NCI-H82 (cell line): Measurements from ENCODE around the gene S100A3.
"Not testable (repeated sequence)": the region's sequence is repeated elsewhere in the genome, so short reads cannot be mapped to it uniquely, and the experiment has no call there.

Experiments used
- DNase-seq: peaks from one replicate; lab custom pipeline; 2025; lab: John Stamatoyannopoulos, UW

Gene S100A3

DNA sequence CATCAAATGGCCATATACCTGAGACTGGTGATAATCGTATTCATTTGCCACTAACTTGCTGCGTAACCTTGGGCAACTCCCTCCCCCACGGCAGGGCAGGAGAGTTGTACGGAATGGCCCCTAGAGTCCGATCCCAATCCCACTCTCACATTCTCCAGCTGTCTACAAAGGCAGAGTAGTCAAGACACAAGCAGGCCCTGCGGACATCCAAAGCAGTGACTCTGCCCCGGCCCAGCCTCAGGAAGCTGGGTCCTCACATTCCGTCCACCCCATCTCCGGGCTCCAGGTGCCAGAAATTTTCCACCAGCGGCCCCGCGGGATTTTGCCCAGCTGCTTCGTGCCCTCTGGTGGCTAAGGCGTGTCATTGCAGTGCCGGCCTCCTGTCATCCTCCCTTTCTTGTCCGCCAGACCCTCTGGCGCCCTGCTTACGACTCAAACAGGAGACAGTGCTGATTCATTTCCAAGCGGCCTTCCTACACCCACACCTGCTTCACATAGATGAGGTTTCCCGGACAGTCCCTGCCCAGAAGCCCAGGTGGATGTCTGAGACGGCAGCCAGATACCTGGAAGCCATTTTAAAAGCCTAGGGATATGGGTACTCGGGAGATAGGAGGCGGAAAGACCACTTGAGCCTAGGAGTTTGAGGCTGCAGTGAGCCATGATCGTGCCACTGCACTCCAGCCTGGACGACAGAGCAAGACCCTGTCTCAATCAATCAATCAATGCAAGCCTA, 19.5 kb upstream of the S100A3 start:
- DNase-seq: peak; percentile 95

DNA sequence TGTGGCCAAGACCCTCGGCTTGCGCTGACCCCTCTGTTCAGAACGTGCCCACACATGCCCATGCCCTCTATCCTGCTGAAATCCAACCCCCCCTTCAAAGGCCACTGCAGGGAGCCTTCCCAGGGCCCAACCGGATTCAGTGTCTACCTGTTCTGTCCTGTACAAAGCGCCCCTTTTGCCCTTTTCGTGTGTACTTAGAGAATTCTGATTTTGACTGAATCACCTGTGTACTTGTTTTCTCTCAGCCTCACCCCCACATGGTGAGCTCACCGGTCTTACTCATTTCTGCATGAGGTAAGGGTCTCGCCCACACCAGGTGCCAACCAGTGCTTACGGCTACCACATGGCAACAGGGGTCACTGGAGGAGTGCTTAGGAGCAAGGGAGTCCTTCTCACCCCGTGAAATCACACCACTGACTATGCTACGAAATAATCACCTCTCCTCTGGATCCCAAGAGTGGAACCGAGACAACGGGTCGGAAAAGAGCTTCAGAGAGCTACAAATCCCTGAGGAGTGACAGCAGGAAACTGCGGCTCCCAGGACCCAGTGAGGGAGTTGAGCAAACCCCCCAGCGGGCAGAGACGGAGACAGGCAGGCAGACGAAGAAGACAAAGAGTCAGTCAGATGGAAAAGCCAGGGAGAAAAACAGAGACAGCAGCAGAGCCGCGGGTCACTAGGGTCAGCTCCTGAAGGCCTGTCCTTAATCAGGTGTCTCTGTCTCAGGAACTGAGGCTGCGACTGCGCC, 18.7 kb upstream of the S100A3 start:
- peak; percentile 68 for DNase-seq

GRCh38 chr1:153566414-153567371, 17.6 kb upstream of the S100A3 start:
- DNase-seq: peak; percentile 99

GRCh38 chr1:153565529-153566374, 16.7 kb upstream of the S100A3 start, which contains the start of gene S100A2:
Gene S100A2, minus strand, starts transcription at chr1:153565844. Its CDS starts 1,967 bp downstream, at chr1:153563877.
- DNase-seq: peak; percentile 58

DNA sequence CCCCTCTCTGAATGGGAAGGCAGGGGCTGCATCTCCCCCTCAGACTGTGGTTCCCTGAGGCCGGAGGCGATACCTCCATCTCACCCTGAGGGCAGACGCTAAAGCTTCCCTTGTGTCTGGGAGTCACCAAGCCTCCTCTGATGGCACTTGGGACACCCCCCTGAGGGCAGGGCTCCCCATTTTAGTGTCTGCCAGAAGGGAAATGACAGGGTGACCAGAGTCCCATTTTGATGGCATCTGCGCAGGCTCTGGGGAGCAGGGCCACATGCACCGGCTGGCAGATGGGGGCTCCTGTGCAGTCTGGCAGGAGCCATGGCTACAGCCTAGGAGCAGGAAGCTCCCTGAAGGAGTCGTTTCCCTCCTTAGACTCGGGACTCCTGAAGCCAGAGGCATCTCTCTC, 14.9 kb upstream of the S100A3 start:
- no peak for DNase-seq

DNA sequence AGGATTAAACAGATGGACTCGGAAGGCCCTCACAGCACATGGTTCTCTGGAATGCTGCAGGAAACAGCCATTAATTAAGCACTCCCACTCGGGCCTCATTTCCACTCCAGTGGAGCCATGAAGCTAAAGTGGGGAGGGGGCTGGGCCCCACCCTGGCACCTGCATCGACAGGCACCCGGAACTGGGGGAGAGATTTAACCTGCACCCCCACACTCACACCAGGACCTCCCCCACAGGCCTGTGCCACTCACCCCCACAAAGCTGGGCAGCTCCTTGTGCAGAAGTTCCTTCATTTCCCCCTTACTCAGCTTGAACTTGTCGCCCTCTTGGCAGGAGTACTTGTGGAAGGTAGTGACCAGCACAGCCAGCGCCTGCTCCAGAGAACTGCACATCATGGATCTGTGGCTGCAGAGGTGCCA, 14.4 kb upstream of the S100A3 start:
- DNase-seq: peak; percentile 61

- DNase-seq: not testable (repeated sequence)
These were observed 13.0 kb upstream of the S100A3 start for GRCh38 chr1:153562021-153562420.

DNA sequence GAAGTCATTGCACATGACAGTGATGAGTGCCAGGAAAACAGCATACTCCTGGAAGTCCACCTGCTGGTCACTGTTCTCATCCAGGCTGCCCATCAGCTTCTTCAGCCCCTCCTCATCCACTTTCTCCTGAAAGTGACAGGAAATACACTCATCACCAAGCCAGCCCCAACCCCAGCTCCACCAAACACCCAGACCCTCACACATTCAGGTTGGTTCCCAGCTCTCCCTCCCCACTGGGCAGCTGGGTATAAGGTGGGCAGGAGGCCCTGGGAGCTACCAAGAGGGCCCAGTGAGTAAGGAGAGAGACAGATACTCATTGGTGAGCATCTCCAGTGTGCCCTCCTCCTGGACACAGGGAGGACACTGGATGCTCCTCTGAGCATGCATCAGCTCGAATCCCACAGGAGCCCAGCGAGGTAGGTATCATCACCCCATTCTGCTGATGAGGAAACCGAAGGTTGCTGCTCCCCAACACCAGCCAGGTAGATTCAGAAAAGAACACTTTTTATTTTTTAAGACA, 12.5 kb upstream of the S100A3 start:
- no peak for DNase-seq

DNA sequence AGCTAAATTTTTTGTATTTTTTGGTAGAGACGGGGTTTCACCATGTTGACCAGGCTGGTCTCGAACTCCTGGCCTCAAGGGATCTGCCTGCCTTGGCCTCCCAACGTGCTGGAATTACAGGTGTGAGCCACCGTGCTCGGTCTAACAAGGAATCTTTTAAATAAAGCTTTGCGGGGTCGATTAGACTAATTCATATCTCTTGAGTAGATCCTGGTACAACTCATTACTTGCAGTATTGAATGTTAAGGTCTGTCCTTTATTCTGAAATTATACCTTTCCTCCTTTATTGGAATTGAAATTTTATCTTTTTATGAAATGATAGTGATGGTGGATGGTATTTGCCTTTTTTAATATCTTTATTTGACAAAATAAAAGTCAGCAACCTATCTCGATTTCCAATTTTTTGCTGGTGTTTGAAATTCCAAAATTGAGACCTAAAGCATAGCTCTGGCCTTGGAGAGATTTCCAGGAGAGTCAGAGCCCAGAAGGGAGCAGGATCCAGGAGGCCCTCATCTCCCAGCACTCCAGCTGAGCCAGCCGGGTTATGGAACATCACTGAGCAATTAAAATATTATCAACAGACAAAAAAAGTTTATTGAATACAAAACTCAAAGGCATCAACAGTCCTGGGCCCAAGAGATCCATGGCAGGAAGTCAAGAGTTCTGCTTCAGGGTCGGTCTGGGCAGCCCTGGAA, 11.9 kb upstream of the S100A3 start:
- no peak for DNase-seq

DNA sequence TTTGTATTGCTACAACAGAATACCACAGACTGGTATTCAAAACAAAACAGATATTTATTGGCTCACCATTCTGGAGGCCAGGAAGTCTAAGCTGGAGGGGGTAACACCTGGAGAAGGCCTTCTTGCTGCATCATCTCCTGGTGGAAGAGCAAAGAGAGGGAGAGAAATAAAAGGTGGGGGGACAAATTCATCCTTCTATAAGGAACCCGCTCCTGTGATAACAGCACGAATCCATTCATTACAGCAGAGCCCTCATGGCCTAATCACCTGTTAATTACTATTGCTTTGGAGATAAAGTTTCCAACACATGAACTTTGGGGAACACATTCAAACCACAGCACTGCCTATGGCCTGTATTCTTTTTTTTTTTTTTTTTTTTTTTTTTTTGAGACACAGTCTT, 11.2 kb upstream of the S100A3 start:
- no peak for DNase-seq

DNA sequence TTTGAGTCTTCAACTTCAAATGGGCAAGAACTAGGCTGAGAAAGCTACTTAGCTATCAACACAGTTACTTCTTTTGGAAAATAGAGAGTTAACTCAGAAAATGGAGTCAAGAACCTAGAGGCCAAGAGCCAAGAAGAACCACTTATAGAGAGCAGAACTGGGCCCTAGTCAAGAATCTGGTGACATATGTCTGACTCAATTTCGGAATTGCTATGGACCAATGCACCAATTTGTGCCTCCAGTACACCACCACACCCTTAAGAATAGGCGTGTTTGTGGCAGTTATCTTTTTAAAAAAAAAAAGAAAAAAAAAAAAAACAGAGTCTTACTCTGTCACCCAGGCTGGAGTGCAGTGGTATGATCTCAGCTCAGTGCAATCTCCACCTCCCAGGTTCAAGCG, 8.8 kb upstream of the S100A3 start:
- no peak for DNase-seq

DNA sequence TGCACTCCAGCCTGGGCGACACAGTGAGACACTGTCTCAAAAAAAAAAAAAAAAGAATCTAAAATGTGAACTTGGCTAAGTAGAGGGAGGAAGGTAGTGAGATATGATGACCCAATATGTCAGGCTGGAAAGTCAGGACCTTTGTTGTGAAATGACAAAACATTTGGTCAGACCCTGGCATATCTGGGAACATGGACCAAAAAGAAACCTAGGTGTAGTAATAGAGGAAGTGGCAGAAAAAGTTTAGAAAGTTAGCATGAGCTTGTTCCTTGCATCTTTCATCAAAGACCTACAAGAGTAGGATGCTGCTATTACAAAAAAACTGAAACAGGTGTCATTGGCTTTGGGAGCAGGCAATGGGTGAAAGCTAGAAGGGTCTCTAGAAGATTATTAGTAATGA, 7.3 kb upstream of the S100A3 start:
- DNase-seq: no peak

DNA sequence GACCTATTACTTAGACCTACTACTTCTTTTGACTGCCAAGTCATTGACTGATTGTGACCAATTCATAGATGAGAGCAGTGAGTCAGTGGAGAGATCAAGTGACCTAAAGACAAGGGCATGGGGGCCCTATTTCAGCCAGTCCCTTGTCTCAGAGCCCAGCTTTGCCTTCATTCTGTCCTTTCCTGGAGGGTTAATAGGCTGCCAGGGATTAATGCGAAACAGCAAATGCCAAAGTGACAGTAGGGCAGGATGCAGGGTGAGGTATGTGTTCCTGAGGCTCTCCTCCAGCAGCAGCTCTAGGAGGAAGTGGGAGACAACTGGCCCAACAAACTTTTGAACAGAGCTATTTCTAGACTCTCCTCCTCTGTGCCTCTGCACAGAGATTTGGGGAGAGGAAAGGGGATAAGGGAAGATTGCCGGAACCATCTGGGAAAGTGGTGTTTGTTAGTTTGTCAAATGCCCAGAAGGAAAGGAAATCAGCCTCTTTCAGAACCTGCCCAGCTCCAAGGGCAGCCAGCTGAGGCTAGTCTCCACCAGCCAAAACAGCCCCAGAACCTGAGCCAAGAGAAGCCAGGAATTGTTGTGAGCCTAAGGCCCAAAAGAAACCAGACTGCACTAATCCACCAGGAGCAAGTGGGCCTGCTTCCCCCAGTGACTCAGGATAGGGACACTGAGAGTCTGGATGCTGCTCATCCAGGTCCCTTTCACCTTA, 4.9 kb upstream of the S100A3 start:
- DNase-seq: peak; percentile 24

GRCh38 chr1:153553096-153553495, 4.0 kb upstream of the S100A3 start:
- no peak for DNase-seq

- DNase-seq: no peak
These were observed 3.3 kb upstream of the S100A3 start for GRCh38 chr1:153552335-153552734.

DNA sequence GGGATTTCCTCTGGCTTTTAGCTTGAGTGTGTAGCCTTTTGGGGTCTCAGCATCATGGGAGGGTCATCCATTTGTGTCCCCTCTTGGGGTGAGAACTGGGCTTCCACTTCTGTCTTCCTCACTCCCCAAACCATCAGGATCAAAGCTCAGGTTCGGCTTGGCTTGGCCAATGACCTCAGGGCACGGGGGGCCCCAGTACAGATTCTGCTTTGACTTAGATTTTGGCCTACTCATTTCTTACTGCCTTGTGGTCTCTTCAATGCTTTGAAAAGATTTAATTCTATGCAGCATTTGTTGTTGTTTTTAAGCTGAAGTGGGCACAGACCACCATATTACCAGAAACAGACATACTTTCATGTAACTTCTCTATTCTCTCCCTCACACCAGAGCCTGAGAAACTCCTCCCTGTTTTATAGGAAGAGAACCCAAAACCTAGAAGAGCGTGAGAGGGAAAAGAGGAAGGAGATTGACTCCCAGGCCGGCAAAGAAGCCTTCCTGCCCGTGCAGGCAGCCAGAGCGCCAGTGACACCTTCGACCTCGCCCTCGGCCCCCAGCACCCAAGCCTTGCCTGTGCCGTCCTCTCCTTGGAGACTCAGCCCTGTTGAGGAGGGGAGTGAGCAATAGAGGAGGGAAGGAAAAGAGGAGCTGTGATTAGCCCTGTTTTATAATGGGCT, 1.9 kb upstream of the S100A3 start:
- DNase-seq: no peak

GRCh38 chr1:153550398-153550758, 1.3 kb upstream of the S100A3 start:
- no peak for DNase-seq

GRCh38 chr1:153549741-153550397, 811 bp upstream of the S100A3 start:
- DNase-seq: no peak
